GM21786 (cell line): ENCODE data around the gene FAM170A.

Experiments
- ATAC-seq: cut with Tn5 transposase; IDR thresholded peaks from one replicate; pipeline ENCODE4 v1.9.1; 2021; ENCODE audit not compliant: unreplicated experiment

The FAM170A gene, protein sequence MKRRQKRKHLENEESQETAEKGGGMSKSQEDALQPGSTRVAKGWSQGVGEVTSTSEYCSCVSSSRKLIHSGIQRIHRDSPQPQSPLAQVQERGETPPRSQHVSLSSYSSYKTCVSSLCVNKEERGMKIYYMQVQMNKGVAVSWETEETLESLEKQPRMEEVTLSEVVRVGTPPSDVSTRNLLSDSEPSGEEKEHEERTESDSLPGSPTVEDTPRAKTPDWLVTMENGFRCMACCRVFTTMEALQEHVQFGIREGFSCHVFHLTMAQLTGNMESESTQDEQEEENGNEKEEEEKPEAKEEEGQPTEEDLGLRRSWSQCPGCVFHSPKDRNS

DNA sequence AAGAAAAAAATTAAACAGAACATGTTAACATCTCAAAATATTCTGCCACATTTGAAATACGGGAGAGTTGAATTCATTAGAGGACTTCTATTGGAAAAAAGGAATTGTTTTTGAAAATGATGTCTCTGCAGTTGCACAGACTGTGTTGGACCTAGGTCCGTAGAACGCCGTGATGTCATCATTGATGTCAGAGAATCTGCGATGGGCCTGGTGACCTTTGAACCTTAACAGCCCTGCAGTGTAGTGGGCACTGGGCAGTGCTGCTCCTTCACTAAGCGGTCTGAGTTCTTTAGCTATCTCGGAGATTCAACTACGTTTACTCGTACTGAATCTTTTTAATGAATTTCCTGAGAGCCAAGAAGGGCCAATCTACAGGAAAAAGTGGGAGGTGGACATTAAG is at the start of gene FAM170A:
Gene FAM170A (plus strand): TSS at position 220 of the 400 bp plus-strand sequence. CDS start 211 bp downstream, outside the sequence.
- ATAC-seq = no peak

DNA sequence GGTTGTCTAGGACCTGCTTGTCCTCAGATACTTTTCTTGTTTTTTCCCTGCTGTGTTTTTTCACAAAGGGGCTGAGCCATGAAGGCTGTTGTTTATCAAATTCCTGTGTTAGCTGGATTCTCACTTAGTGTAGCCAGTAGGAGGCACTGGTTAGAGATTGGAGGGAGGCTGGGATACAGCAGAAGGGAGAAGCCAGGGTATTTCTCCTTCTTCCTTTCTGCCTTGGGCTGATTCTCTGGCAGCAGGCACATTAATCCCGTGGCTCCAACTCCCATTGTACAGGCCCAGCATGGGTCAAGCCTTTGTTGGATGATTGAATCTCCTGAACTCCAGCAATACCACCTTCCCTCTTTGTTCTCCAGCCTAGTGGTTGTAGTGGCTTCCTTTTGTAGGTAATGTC is 46.4 kb upstream of the FAM170A start:
- ATAC-seq = no peak

GRCh38 chr5:119583684-119584083 is 45.7 kb upstream of the FAM170A start:
- ATAC-seq = peak; percentile 86

DNA sequence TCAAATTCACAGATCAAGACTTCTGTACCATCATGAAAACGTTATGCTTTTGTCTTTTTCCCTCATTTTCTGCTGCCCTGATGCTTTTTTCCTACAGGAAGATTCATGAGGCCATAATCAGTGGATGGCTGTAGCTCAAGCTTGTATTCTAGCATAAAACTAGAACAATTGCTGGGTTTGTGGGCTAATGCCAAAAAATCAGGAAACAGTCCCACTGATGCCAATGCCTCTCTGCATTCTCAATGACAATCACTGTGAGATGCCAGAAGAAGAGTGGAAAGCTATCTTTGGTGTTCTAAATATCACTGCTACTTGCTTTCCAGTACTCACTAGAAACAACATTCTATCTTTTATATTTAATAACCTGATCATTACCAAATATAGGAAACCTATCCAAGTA is 33.3 kb upstream of the FAM170A start:
- no peak for ATAC-seq

DNA sequence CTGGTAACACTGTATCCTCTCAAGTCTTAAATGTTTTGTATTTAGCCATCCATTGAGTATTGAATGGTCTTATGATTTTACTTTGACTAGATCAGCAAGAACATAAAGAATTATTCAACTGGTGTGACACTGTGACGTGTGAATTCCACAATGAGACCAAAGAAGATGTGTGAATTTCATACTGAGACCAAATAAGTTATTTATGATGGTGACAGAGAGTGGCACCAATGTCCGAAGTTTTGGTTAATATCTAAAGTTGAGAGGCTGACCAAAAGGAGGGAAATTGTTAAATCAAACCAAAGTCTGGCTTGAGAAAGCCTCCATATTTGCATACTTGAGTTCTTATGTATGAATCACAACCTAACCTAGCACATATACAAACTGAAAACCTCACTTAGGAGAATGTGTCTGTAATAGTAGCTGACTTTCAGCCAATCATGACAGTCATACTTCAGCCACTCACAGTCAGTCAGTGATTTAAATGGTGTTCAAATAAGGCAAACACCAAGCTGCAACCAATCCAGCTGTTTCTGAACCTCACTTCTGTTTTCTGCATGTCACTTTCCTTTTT is 31.5 kb upstream of the FAM170A start:
- no peak for ATAC-seq

DNA sequence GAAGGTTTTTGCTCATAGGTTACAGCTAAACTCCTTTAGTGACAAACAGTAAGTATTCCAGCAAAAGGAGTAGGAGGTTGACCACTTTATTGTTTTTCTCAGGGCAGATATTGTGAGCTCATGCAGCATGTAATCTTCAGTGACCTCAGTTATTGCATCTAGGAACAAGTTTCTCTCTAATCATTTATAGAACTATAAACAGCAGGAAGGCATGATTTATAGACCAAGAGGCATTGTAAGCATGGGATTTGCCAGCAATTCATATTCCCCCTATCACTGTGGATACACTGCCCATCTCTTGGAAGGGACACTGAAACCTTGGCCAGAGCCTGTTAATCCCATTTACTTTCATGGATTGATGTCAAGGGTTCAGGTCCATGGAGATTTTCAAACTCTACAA is 15.4 kb upstream of the FAM170A start:
- no peak for ATAC-seq

DNA sequence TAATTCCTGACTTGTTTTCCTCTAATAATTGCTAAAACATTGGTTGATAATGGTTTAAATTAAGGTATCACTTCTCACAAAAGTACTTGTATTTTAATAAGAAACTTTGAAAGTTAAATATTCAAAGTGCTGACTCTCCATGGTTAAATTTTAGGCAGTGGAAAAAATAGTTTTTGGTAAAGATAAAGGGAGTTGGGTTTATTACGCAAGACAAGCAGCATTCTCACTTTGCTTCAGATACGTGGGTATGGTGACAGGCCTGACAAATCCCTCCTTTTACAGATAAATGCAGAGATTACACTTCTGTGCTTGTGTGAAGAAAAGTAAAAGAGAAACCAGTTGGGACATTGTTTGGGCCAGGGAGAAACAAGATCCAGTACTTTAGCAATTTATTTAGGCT is 14.5 kb upstream of the FAM170A start:
- no peak for ATAC-seq

DNA sequence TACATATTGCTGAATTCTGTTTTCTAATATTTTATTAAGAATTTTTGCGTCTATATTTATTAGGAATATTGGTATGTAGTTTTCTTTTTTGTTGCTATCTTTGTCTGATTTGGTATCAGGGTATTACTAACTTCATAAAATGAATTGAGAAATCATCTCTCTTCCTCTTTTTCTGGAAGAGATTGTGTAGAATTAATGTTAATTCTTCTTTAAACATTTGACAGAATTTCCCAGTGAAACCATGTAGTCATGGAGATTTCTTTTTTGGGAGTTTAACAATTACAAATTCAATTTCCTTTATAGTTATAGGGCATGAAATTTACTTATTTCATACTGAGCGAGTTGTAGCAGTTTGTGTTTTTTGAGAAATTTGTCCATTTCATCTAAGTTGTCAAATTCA is 3.3 kb upstream of the FAM170A start:
- no peak for ATAC-seq

DNA sequence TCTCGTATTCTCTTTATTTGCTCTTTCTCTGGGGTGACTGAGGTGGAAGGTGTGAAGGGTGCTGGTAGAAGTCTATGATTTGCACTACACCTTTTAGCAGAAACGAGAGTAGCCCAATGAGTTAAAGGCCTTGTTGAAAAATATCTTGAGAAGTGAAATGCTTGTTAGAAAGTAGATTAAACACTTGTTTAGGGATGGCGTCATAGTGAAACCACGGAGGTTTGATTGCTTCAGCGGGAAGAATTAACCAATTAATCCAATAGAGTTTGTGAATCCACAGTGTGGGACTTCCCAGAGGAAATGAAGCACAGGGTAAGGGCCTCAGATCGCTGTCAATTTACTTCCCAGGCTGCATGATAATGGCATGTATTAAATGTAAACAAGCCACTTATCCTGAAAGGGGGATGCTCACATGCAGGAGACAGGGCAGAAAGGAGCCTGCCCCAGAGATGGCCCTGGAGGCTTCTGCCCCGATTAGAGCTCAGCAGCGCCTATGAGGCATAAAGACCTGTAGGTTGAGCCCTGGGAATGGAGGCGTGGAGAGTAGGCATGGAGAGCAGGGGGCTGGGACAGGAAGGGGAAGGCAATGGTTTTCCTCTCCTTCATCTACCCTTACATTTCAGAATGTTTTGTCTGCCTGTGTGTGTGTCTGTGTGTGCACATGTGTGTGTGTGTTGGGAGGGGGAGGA is 1.5 kb downstream of the FAM170A start:
- ATAC-seq = no peak

DNA sequence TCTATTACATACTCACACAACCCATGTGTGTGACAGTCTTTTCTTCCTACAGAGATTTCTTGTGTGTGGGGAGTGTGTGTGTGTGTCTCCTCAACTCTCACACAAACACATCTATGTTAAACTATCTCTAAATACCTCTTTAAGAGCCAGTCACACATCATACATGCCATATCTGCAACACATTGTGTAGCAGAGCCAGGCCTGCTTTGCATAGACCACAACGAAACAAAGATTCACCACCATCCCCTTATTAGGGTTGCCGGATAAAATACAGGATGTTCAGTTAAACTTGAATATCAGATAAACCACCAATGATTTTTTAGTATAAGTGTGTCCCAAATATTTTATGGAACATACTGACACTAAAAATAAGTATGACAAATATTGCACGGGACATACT is 2.3 kb downstream of the FAM170A start:
- ATAC-seq = peak; percentile 57

- ATAC-seq = no peak
Measured at GRCh38 chr5:119651486-119651885, 22.1 kb downstream of the FAM170A start.

GRCh38 chr5:119655061-119655460 is 25.7 kb downstream of the FAM170A start:
- no peak for ATAC-seq

DNA sequence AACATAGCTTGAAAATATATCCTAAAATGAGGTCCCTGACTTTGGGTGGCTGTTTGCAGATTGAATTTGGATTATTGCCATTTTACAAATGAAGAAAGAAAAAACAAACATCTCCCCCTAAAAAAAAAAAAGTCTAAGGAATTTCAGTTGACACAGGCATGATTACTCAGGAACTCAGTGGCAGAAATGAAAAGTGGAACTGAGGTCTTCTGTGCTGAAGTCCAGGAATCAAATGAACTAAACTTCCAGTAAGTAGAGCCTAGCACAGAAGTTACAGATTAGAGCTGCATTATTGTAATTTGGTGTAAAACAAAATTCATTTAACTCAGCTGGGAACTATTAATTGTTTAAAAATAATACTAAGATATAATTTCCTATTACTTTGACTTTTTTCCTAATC is 26.7 kb downstream of the FAM170A start:
- ATAC-seq = no peak

DNA sequence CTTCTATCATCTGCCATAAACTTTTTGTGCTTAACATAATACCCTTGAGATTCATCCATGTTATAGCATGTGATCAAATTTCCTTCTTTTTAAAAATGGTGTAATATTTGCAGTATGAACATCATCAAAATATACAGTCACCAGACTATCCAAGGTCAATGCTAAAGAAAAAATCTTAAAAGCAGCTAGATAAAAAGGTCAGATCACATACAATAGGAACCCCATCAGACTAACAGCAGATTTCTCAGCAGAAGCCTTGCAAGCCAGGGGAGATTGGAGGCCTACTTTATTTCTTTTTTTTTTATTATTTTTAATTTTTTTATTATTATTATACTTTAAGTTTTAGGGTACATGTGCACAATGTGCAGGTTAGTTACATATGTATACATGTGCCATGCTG is 37.2 kb downstream of the FAM170A start:
- no peak for ATAC-seq

DNA sequence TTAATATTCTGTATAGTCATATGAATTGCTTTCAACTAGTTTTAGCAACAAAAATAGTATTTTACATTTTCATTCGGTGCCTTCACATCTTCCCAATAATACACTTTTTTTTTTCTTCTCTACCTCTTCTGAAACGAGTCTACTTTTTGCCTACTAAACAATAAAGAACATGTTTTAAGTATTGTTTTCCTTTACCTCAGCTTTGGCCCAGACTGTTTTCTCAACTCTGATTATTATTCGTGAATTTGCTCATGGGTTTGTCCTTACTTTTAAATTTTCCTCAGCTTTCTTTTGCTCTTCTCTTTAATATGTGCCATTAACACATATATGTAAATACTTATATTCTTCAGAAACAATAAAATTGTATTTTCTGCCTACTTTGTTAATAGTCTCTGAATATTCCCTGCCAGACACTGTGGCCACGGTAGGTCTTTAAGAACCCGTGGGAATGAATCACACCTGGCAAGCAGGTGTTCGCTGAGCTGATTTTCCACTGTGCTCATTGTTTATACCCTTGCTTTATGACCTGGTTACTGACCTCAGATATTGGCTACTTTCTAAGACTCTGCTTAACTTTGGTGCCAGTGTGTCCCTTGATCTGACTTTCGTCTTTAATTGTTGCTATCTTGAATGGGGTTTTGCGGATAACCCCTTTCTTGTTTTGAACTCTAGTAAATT is 49.1 kb downstream of the FAM170A start:
- ATAC-seq = no peak

GRCh38 chr5:119680080-119680479 is 50.7 kb downstream of the FAM170A start:
- ATAC-seq = no peak

DNA sequence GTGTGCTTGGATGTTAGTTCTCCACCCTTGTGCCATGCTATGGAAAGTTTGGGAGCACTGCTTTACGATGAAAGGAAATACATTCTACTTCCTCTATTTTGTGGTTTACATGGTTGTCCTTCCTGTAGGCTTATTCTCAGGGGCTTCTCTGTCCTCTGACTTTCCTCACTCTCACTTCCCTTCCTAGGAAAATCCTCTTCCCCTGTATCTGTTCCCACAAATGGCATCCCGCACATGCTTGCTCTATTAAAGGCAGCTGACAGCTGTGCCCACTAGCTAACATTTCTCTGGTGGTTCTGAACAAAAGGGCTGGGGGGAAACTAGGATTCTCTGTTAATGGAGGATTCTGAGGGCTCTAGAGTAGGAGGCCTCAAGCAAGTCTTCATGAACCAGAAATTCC is 52.4 kb downstream of the FAM170A start:
- ATAC-seq = no peak

DNA sequence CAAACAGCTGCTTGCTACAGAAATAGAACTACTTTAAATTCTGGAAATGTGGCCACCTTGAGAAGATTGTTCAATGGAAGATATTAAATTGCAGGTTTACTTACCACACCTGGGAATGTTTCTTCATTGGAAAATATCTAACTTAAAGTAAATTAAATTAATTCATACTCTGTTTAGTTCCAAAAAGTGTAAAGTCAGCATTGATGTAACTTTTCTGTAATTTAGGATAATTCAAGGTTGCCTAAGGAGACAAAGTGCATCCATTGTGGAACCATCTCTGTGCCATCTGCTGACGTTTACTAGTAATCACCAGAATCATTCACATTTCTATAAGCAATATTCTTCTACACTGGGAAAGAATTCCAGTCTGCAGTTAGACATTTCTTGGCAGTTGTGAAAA is 53.0 kb downstream of the FAM170A start:
- ATAC-seq = no peak
